GOT3 (cell line): ENCODE measurements around the gene CTNND1.

Experiments used
- DNase-seq: peaks from one replicate; lab custom pipeline; 2025; ENCODE audit warnings: mixed read lengths; lab: John Stamatoyannopoulos, UW

The CTNND1 gene

GRCh38 chr11:57764021-57764420 lies 2.4 kb downstream of the CTNND1 start:
- no peak for DNase-seq

GRCh38 chr11:57764566-57764965 lies 3.0 kb downstream of the CTNND1 start:
- no peak for DNase-seq

GRCh38 chr11:57764972-57765371 lies 3.4 kb downstream of the CTNND1 start:
- DNase-seq, result no peak

GRCh38 chr11:57770793-57771192 lies 9.2 kb downstream of the CTNND1 start:
- no peak for DNase-seq

GRCh38 chr11:57771365-57771764 lies 9.8 kb downstream of the CTNND1 start:
- no peak for DNase-seq

- no peak for DNase-seq
Observed at GRCh38 chr11:57772562-57772961, 11.0 kb downstream of the CTNND1 start.

GRCh38 chr11:57773026-57773598 lies 11.5 kb downstream of the CTNND1 start:
- no peak for DNase-seq

- no peak for DNase-seq
Observed at GRCh38 chr11:57775491-57775890, 13.9 kb downstream of the CTNND1 start.

- no peak for DNase-seq
Observed at GRCh38 chr11:57776031-57776521, 14.5 kb downstream of the CTNND1 start.

- DNase-seq, result no peak
Observed at GRCh38 chr11:57776577-57777210, 15.1 kb downstream of the CTNND1 start.

GRCh38 chr11:57777969-57778317 lies 16.3 kb downstream of the CTNND1 start:
- DNase-seq, result no peak

- peak; percentile 8 for DNase-seq
Observed at GRCh38 chr11:57778318-57779037, 16.9 kb downstream of the CTNND1 start.

GRCh38 chr11:57779276-57779675 lies 17.7 kb downstream of the CTNND1 start:
- DNase-seq, result no peak

GRCh38 chr11:57781529-57781943 lies 19.9 kb downstream of the CTNND1 start:
- DNase-seq, result no peak

- DNase-seq, result no peak
Observed at GRCh38 chr11:57785072-57785471, 23.5 kb downstream of the CTNND1 start.

GRCh38 chr11:57786436-57786835 lies 24.8 kb downstream of the CTNND1 start:
- DNase-seq, result no peak

- DNase-seq, result no peak
Observed at GRCh38 chr11:57787006-57787604, 25.5 kb downstream of the CTNND1 start.

GRCh38 chr11:57787920-57788702 lies 26.5 kb downstream of the CTNND1 start:
- DNase-seq, result no peak

- DNase-seq, result no peak
Observed at GRCh38 chr11:57788703-57789088, 27.1 kb downstream of the CTNND1 start.

- no peak for DNase-seq
Observed at GRCh38 chr11:57791321-57792059, 29.9 kb downstream of the CTNND1 start.

GRCh38 chr11:57792060-57792541 lies 30.5 kb downstream of the CTNND1 start:
- no peak for DNase-seq
